AG09319 (cell line): Measurements from ENCODE around the gene MLC1.

Source experiments
- DNase-seq: peaks from one replicate; pipeline ENCODE4 v3.0.0-alpha.2; 2010; ENCODE audit warnings: low read depth; ENCODE audit errors: extremely low read depth
- CTCF ChIP-seq: IDR thresholded peaks from 2 replicates; pipeline ENCODE4 v1.5.1; 2011; ENCODE audit warnings: low read depth, mild to moderate bottlenecking, inconsistent platforms, low read length, moderate library complexity

The MLC1 gene

DNA sequence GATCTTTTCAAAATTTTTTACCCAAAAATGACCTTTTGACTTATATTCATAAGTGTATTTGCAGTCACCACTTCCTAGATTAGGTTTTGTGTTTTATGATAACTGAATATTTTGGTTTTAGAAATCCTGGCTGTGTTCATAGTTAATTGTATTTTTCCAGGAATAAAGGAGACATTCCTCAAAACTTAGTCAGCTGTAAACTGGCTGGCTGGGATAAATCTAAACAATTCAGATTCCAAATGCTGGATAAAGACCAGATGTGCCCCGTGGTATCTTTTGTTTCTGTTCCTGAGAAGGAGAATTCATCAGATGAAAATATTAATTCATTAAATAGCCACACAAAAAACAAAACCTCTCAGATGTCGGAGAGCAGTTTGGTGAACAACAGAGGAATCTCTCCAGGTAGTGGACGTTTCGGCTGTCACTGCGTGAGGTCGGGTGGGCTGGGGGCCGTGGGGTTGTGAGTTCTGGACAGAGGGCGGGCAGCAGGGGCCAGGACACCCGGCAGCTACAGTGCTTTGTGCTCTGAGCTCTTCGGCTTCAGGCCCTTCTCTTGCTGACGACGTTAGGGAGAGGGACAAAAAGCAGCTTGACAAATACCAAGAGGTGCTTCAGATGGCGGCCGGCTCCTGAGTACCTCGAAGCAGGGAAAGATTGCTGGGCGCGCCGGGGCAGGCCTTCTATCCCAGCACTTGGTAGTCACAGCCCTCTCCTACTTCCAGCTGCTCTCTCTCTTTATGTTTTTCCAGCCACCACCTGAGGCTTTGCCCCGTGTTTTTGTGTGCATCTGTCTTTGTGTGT is 29.2 kb upstream of the MLC1 start:
- DNase-seq, result peak; percentile 54
- no peak for TF ChIP-seq CTCF

DNA sequence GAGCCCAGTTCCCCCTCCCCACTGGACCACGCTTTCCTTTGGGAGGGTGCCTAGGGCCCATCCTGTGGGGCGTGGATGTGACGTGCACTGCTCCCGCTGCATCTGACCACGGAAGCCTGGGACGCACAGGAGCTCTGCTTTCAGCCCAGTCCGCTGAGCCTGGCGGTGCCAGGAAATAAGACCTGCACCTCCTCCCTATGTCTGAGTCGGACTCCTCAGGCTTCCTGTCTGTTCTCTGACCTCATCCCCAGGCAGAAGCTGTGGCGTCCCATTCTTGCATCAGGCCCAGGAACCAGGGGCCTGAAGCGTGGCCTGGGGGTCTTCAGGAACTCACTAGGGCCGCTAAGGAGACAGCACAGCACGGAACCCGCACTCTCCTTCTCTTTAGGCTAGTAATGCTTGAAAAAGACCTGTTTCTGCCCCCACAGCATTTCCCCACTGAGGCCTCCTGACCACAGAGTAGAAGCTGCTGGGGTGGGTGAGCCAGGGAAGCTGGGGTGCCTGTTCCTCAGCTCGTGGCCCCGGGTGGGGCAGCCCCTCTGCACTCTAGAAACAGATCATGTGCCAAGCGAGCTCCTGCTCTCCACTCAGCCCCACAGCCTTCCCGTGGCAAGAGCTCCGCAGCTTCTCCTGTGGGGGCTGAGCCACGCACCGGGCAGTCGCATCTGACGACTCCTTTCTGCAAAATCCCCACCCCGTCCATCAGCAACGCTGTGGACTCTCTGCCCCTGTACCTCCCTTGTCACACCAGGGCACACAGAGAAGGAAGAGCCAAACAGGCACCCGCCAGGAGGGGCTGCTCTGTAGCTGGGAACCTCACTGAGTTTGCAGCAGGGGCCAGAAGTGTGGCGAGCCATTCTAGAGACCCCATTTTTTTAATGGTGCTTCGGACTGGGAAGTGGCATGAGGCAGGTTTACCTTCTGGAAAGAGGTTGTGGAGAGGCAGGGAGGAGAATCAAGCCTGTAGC is 27.2 kb upstream of the MLC1 start:
- DNase-seq, result no peak
- TF ChIP-seq CTCF, result no peak

- no peak for DNase-seq
- no peak for TF ChIP-seq CTCF
Observed at GRCh38 chr22:50111056-50111455, 25.8 kb upstream of the MLC1 start.

DNA sequence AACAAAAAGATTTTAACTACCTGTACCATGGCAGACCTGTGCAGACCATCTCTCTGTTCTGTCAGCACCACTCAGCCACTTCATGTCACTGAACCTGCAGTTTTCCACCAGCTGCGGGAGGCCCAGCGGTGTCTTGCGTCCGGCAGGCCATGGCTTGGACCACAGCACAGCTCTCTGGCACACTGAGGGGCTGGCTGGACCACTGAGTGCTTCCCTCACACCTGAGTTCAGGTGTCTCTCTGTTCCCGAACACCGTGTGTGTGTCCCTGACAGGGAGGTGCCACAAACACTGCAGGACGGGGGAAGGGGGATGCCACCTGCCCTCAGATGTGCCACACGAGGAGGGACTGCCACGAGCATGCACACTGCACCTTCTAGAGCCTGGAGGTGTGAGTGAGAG is 22.3 kb upstream of the MLC1 start:
- no peak for TF ChIP-seq CTCF

GRCh38 chr22:50105208-50106100 is 20.2 kb upstream of the MLC1 start:
- DNase-seq, result no peak

More for the DNA sequence above, 22.3 kb upstream of the MLC1 start:
- no peak for DNase-seq

DNA sequence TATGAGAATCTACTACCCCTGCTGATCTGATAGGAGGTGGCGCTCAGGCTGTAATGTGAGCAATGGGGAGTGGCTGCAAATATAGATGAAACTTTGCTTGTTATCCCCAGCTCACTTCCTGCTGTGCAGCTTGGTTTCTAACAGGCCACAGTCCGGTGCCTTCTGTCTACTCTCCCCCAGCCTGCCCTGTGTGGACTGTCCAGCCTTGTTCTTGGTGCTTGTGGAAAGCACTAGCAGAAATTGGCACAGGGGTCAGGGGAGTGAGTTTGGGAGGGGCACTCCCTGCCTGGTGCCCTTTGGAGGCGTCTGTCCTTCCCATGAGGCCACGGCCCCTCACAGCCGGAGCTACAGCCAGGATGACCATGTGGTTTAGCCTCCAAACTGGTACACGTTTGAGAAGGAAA is 18.9 kb upstream of the MLC1 start:
- no peak for DNase-seq

More at GRCh38 chr22:50105208-50106100, 20.2 kb upstream of the MLC1 start:
- no peak for TF ChIP-seq CTCF

More for the DNA sequence above, 18.9 kb upstream of the MLC1 start:
- no peak for TF ChIP-seq CTCF
